T-cell (primary cell): Measurements from ENCODE around the gene RGP1. TPM values are rescaled to one million over a fixed set of nuclear protein-coding genes. Genes with fewer than 3 reads are reported as not detected.

ENCODE experiments used
- ATAC-seq, 4 experiments: fragments of 200-7000 bp in 3 of 4; fragments of 150-1000 bp in 1 of 4; cut with Tn5 transposase; replicated peaks in 1 of 4; 1 replicate in 3 of 4; 2 replicates in 1 of 4; pipeline ENCODE4 v1.10.0; 2021; ENCODE audit warnings: moderate library complexity in 3 of 4, mild to moderate bottlenecking in 2 of 4, moderate number of reproducible peaks in 1 of 4
- CTCF ChIA-PET, 2 donors: fragments of 300-600 bp; sonication (Branson Sonifier 250); formaldehyde crosslinking; loops; one replicate each; lab custom pipeline; 2022; ENCODE audit warnings: antibody characterized with exemption in 2 of 2; lab: Charles Lee
- POLR2A ChIA-PET, 2 donors: fragments of 300-600 bp; sonication (Branson Sonifier 250); formaldehyde crosslinking; loops; one replicate each; lab custom pipeline; 2022; ENCODE audit warnings: antibody characterized with exemption in 2 of 2; lab: Charles Lee
- DNase-seq, 35 experiments: peaks; one replicate each; pipeline versions ENCODE4 v3.0.0 to v3.0.0-alpha.2; 2013 to 2023
- H3K27ac ChIP-seq: one replicate; pipeline ENCODE4 v1.5.1; 2013; ENCODE audit warnings: low read length
- H3K27me3 ChIP-seq, 2 experiments: replicated peaks in 1 of 2; 1 replicate in 1 of 2; 2 replicates in 1 of 2; pipeline versions ENCODE4 v1.6.1 to v1.7.0; 2013; ENCODE audit warnings: low read length in 1 of 2, mixed read lengths in 1 of 2; ENCODE audit not compliant: control insufficient read depth in 2 of 2, insufficient read depth in 2 of 2; ENCODE audit errors: extremely low read depth in 1 of 2
- H3K36me3 ChIP-seq, 2 donors: 1 replicate in 1 of 2; 2 replicates in 1 of 2; pipeline versions ENCODE4 v1.6.1 to v1.7.0; 2013; ENCODE audit warnings: low read length in 1 of 2; ENCODE audit not compliant: control insufficient read depth in 2 of 2, insufficient read depth in 1 of 2; ENCODE audit errors: extremely low read depth in 1 of 2
- H3K4me1 ChIP-seq, 2 experiments: 1 replicate in 1 of 2; 2 replicates in 1 of 2; pipeline versions ENCODE4 v1.6.1 to v1.7.0; 2013; ENCODE audit warnings: low read length in 2 of 2, mixed read lengths in 1 of 2; ENCODE audit not compliant: insufficient read depth in 2 of 2, control insufficient read depth in 1 of 2; ENCODE audit errors: extremely low read depth in 1 of 2
- H3K4me3 ChIP-seq, 2 donors: 1 replicate in 1 of 2; 2 replicates in 1 of 2; pipeline versions ENCODE4 v1.5.1 to v1.7.0; 2013; ENCODE audit warnings: mild to moderate bottlenecking in 2 of 2, low read length in 1 of 2, moderate library complexity in 1 of 2; ENCODE audit not compliant: control insufficient read depth in 1 of 2; ENCODE audit errors: extremely low read depth in 1 of 2
- H3K9me3 ChIP-seq: 2 replicates; pipeline ENCODE4 v1.7.0; 2013
- H3K27ac Mint-ChIP-seq, 2 donors: one replicate each; pipeline ENCODE4 v1.8.0; 2020 to 2021; ENCODE audit warnings: mild to moderate bottlenecking in 2 of 2, mixed read lengths in 2 of 2
- H3K27me3 Mint-ChIP-seq, 2 donors: one replicate each; pipeline ENCODE4 v1.8.0; 2021 to 2022; ENCODE audit warnings: mixed read lengths in 2 of 2
- H3K36me3 Mint-ChIP-seq: one replicate; pipeline ENCODE4 v1.8.0; 2021; ENCODE audit warnings: mixed read lengths
- H3K4me1 Mint-ChIP-seq, 3 donors: one replicate each; pipeline ENCODE4 v1.8.0; 2020 to 2022; ENCODE audit warnings: mixed read lengths in 3 of 3, mild to moderate bottlenecking in 1 of 3
- H3K4me3 Mint-ChIP-seq, 3 donors: one replicate each; pipeline ENCODE4 v1.8.0; 2020 to 2022; ENCODE audit warnings: mild to moderate bottlenecking in 3 of 3, mixed read lengths in 3 of 3, moderate library complexity in 3 of 3
- H3K9me3 Mint-ChIP-seq, 3 donors: one replicate each; pipeline ENCODE4 v1.8.0; 2020 to 2022; ENCODE audit warnings: mixed read lengths in 3 of 3
- WGBS: methylation state at CpG from one replicate; pipeline ENCODE4 v1.1.5; 2013; ENCODE audit warnings: missing lambda C conversion rate; ENCODE audit not compliant: insufficient coverage; 5-methylcytosine and 5-hydroxymethylcytosine counted together
- total RNA-seq, 35 experiments: library from RNA in 6 of 35; stranded (reverse) in 6 of 35; fragments of 120-200 nt in 1 of 35; gene quantifications; one replicate each; pipeline versions ENCODE4 v1.2.1 to v1.2.4 and lab custom pipeline; 2013 to 2026

Gene RGP1
- total RNA-seq, 5 donors from 2014 or later (not counting 1 experiment from before 2014, with no cell fraction given), result 20.6 to 36.5 (median 33.5) TPM

DNA sequence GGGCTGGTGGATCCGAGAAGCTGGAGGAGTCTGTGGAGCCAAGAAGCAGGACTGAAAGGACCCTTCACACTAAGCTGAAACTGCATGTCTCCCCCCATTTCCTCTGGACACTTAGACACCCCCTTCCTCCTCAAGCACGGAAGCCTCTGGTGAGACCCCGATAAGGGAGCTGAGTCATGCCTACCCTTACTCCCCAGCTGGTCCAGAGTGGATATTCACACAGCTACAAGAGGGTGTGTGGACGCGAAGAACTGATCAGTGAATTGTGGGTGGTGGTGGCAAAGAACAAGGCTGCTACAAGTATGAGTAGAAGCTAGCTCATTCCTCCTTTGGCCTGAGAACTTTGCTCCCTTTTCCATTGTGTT lies 21.4 kb upstream of the RGP1 start:
- Mint-ChIP-seq H3K9me3 (no peaks in the 10 kb centered on the region), H3K27ac (no peak overlapping the region), H3K4me1 (peaks cover 5 to 7% (median 6%) of the 10 kb centered on the region in 3 donors), H3K27me3 (no peaks in the 10 kb centered on the region), H3K36me3 (peaks cover 26% of the 10 kb centered on the region), H3K4me3 (no peak overlapping the region)
- Histone ChIP-seq H3K27ac (peak overlapping the region; percentile 33), H3K4me3 (peak overlapping the region in 1 of 2 donors; percentile 52), H3K36me3 (peaks cover 15 to 38% of the 10 kb centered on the region in 2 donors), H3K4me1 (peaks cover 43 to 57% of the 10 kb centered on the region in 2 experiments), H3K27me3 (no peaks in the 10 kb centered on the region), H3K9me3 (no peaks in the 10 kb centered on the region)
- POLR2A ChIA-PET, result interaction anchor here in 1 of 2 donors (0.6 kb wide), 1 partner anchor 53 kb away, joined by 3 read pairs; no protein-coding TSS in a partner anchor
- DNase-seq (no peak), ATAC-seq (no peak)
- CTCF ChIA-PET, result interaction anchor here (0.8 to 2.5 kb wide), 8 partner anchors 21 to 69 kb away, joined by 3 to 10 read pairs (median 3); partner anchors contain the start of genes CCDC107 (in 1 of the 2), GBA2 (in 1 of the 2), RGP1 (in 1 of the 2) and RMRP (in 1 of the 2)
- WGBS, result 48% methylated on average over 3 of the region's 5 CpGs

DNA sequence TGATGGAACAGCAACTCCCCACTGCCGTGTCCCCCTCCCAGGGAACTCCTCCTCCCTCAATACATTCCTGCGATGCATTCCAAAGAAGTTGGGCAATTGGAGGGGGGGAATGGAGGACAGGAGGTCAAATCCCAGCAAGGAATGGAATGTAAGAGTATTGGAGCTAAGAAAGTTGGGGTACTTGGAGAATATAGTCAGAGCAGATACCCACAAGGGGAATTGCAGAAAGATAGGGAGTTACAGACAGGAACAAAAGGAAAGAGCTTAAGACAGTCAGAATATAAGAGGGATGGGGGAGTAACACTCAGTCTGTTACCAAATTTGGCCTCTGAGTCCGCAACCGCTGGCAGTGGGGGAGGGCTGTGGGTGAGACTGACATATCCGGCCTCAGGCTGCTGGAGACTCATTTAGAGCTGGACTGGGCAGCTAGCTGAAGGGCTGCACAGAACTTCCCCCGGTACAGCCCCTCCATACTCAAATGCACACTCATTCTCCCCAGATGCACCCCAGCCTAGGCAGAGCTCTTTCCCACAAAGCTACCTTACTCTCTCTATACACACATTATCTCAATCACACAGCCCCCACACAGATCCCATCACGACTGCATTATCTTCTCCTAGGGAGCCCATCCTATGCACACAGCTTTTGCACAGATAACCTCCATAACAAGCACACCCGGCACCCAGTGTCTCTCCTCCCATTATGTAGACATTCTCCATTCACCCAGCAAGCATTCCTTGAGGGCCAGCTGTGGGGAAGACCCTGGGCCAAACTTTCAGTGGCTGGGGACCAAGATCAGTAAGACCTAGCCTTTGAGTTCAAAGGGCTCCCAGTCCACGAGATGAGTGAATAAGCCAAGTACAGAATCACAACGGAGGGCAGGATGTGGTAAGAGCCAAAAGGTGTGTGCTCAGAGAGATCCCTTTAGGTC lies 20.8 kb upstream of the RGP1 start:
- no peaks in the 10 kb centered on the region for H3K27me3 ChIP-seq
- WGBS, result 0% methylated on average over 4 of the region's 10 CpGs
- peaks cover 49 to 63% of the 10 kb centered on the region in 2 experiments for H3K4me1 ChIP-seq
- ChIA-PET POLR2A (interaction anchor here in 1 of 2 donors (0.6 kb wide), 1 partner anchor 54 kb away, joined by 3 read pairs; no protein-coding TSS in a partner anchor), CTCF (interaction anchor here (0.6 to 2.5 kb wide), 15 partner anchors 13 to 159 kb away, joined by 3 to 10 read pairs (median 3); partner anchors contain the start of genes CCDC107 (in 2 of the 2), RMRP (in 2 of the 2), GBA2 (in 1 of the 2) and RGP1 (in 1 of the 2))
- ATAC-seq, result no peak
- peak overlapping the region; percentile 33 for H3K27ac ChIP-seq
- no peaks in the 10 kb centered on the region for H3K9me3 ChIP-seq
- H3K4me3 ChIP-seq, result peak overlapping the region; percentile 15 to 52
- Mint-ChIP-seq H3K4me3 (no peak overlapping the region), H3K36me3 (peaks cover 22% of the 10 kb centered on the region), H3K9me3 (no peaks in the 10 kb centered on the region), H3K27me3 (no peaks in the 10 kb centered on the region), H3K4me1 (peaks cover 11 to 12% (median 12%) of the 10 kb centered on the region in 3 donors), H3K27ac (no peak overlapping the region)
- DNase-seq, result peak in 11 of 35 experiments; percentile 13 to 65 (median 22)
- H3K36me3 ChIP-seq, result peaks cover 11 to 32% of the 10 kb centered on the region in 2 donors

DNA sequence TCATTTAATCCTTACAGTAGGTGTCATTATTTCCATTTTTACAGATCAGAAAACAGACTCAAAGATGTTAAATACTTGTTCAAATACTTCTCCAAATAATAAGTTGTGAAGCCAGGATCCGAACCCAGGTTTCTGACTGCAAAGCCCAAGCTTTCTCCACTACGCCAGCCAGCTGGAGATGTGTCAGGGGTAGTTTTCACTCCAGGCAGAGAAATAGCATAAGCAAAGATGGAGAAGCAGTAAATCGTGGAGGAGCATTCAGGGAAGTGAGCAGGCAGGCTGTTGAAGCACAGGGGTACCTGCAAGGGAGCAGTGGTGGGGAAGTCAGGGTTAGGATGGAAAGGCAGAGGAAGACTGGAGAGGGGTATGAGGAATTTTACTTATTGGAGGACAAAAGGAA lies 20.0 kb upstream of the RGP1 start:
- DNase-seq (no peak), ATAC-seq (no peak)
- no peak overlapping the region for H3K27ac Mint-ChIP-seq
- no peak overlapping the region for H3K4me3 Mint-ChIP-seq
- H3K9me3 ChIP-seq, result no peaks in the 10 kb centered on the region
- peaks cover 16 to 18% (median 18%) of the 10 kb centered on the region in 3 donors for H3K4me1 Mint-ChIP-seq
- peaks cover 4 to 24% of the 10 kb centered on the region in 2 donors for H3K36me3 ChIP-seq
- ChIA-PET CTCF (interaction anchor here (0.9 to 2.0 kb wide), 5 partner anchors 14 to 84 kb away, joined by 3 to 7 read pairs (median 4); partner anchors contain the start of genes CCDC107 (in 1 of the 2), RGP1 (in 1 of the 2) and RMRP (in 1 of the 2)), POLR2A (no interaction called here)
- H3K27me3 ChIP-seq, result no peaks in the 10 kb centered on the region
- H3K9me3 Mint-ChIP-seq, result no peaks in the 10 kb centered on the region
- WGBS, result 32% methylated on average over 2 of the region's 3 CpGs
- H3K4me3 ChIP-seq, result no peak overlapping the region
- H3K27me3 Mint-ChIP-seq, result no peaks in the 10 kb centered on the region
- H3K27ac ChIP-seq, result peak overlapping the region; percentile 2
- H3K4me1 ChIP-seq, result peaks cover 51 to 71% of the 10 kb centered on the region in 2 experiments
- peaks cover 16% of the 10 kb centered on the region for H3K36me3 Mint-ChIP-seq

DNA sequence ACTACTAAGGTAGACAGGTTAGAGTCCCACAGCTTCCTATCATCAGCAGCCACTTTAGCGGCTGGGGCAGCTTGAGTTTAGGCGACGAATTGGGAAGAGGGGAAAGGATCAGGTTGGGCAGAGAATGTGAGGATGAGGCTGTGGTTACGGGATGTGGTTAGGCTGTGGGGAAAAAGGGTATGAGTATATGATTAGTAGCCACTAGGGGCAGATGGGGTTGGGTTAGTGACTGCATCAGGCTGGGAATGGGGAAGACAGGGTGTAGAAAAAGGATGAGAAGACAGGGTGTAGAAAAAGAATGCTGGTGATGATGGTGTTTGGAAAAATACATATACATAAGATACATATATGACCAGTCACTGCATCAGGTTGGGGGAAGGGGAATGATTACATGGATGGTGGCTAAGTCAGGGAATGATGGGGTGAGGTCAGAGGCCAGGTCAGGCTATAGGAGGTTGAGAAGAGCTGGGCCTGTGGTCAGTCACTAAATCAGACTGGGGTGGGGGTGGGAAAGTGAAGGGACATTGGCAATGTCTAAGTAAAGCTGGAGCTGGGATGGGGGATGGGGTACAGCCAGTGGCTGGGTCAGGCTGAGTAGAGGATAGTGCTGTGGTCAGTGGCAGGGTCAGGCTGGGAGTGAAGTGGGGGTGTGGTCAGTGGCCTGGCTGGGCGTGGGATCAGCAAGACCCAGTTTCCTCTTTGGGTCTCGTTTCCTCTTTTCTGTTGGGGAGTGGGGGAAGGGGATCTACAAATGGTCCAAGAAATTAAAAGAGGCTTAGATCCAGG lies 19.2 kb upstream of the RGP1 start:
- WGBS, result 6% methylated on average over 6 of the region's 6 CpGs
- no peaks in the 10 kb centered on the region for H3K27me3 ChIP-seq
- DNase-seq, result peak in 8 of 35 experiments; percentile 5 to 67 (median 24)
- peaks cover 16 to 19% (median 19%) of the 10 kb centered on the region in 3 donors for H3K4me1 Mint-ChIP-seq
- no peaks in the 10 kb centered on the region for H3K27me3 Mint-ChIP-seq
- H3K4me1 ChIP-seq, result peaks cover 51 to 71% of the 10 kb centered on the region in 2 experiments
- H3K9me3 Mint-ChIP-seq, result no peaks in the 10 kb centered on the region
- H3K9me3 ChIP-seq, result no peaks in the 10 kb centered on the region
- H3K4me3 Mint-ChIP-seq, result peak overlapping the region in 1 of 3 donors; percentile 89
- ChIA-PET POLR2A (interaction anchor here in 1 of 2 donors (0.6 to 0.7 kb wide), 2 partner anchors 27 to 1981 kb away, joined by 6 to 10 read pairs; no protein-coding TSS in a partner anchor), CTCF (interaction anchor here (0.6 to 2.9 kb wide), 8 partner anchors 15 to 91 kb away, joined by 3 to 15 read pairs (median 4); partner anchors contain the start of genes CCDC107 (in 1 of the 2), RGP1 (in 1 of the 2) and RMRP (in 1 of the 2))
- H3K36me3 Mint-ChIP-seq, result peaks cover 10% of the 10 kb centered on the region
- H3K27ac ChIP-seq, result peak overlapping the region; percentile 95
- no peak overlapping the region for H3K4me3 ChIP-seq
- H3K27ac Mint-ChIP-seq, result peak overlapping the region; percentile 78 to 91
- H3K36me3 ChIP-seq, result peaks cover 0 to 17% of the 10 kb centered on the region in 2 donors
- ATAC-seq, result no peak

DNA sequence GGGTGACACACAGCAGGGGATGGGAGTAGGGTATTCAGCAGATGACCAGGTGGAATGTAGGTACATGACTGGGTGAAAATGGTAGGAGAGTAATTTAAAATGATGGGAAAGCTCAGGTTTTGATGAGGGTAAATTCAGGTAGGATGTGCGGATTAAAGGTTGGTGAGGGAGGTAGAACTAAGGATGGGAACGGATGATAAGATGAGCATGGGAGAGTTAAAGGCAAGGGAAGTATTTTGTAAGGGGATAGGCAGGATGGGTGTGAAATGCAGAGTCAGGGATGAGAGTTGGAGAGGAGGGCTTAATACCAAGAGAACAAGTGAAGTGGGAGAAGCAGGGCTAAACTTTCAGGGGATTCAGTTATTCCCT lies 18.6 kb upstream of the RGP1 start:
- peak overlapping the region in 1 of 3 donors; percentile 89 for H3K4me3 Mint-ChIP-seq
- no peaks in the 10 kb centered on the region for H3K9me3 Mint-ChIP-seq
- H3K4me3 ChIP-seq, result no peak overlapping the region
- POLR2A ChIA-PET, result interaction anchor here in 1 of 2 donors (0.6 kb wide), 1 partner anchor 91 kb away, joined by 3 read pairs; no protein-coding TSS in a partner anchor
- ATAC-seq (no peak), DNase-seq (no peak)
- H3K4me1 ChIP-seq, result peaks cover 51 to 71% of the 10 kb centered on the region in 2 experiments
- H3K4me1 Mint-ChIP-seq, result peaks cover 16 to 22% (median 21%) of the 10 kb centered on the region in 3 donors
- CTCF ChIA-PET, result interaction anchor here (0.6 to 2.9 kb wide), 6 partner anchors 26 to 94 kb away, joined by 3 to 15 read pairs (median 6); partner anchors contain the start of genes CCDC107 (in 1 of the 2) and RMRP (in 1 of the 2)
- H3K9me3 ChIP-seq, result no peaks in the 10 kb centered on the region
- no peaks in the 10 kb centered on the region for H3K27me3 ChIP-seq
- H3K27ac ChIP-seq, result peak overlapping the region; percentile 95
- peaks cover 0 to 17% of the 10 kb centered on the region in 2 donors for H3K36me3 ChIP-seq
- peak overlapping the region; percentile 78 to 91 for H3K27ac Mint-ChIP-seq
- H3K27me3 Mint-ChIP-seq, result no peaks in the 10 kb centered on the region
- 91% methylated on average over 2 of the region's 2 CpGs for WGBS
- peaks cover 10% of the 10 kb centered on the region for H3K36me3 Mint-ChIP-seq
